SH-SY5Y (cell line): ENCODE results near the gene WWP2.

Source experiments
- GATA2 ChIP-seq: IDR thresholded peaks from 2 replicates; pipeline ENCODE4 v1.6.1; 2011; ENCODE audit warnings: mild to moderate bottlenecking, low read depth, low read length
- GATA3 ChIP-seq: IDR thresholded peaks from 2 replicates; pipeline ENCODE4 v1.6.1; 2011; ENCODE audit warnings: low read depth, mild to moderate bottlenecking, low read length, moderate library complexity

WWP2 gene

DNA sequence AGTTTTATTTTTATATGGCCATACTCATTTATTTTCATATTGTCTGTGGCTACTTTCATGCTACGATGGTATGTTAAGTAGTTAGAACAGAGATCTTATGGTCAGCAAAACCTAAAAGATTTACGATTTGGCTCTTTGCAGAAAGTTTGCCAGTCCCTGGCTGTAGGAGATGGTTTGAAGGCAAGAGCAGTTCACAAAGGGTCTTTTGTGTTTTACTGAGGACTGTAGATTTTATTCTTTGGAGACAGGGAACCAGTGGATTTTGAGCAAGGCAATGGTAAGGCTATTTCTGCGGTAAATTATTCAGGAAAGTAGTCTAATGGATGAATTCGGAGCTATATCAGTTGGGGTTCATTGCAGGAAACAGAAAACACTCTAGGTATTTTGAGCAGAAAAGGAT, 90.7 kb downstream of the WWP2 start:
- TF ChIP-seq GATA3 (no peak), GATA2 (no peak)

DNA sequence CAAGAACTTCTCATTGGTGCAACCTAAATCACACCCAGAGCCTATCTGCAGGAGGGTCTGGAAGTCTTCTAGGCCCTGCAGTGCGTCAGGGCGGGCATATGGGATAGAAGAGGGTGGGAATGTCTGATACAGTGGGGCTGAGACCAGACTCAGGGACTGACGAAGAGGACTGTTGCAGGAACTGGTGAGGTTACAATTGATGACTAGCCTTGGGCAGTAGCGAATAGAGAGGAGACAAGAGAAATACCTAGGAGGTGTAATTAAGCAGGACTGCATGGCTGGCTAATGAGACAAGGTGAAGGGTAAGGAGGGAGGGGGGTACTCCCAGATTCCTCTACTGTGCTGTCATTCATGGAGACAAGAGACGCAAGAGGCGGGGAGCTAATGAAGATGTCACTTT, 91.3 kb downstream of the WWP2 start:
- no peak for TF ChIP-seq GATA3
- no peak for TF ChIP-seq GATA2

- TF ChIP-seq GATA3 (no peak), GATA2 (no peak)
Observed at GRCh38 chr16:69855592-69855991, 93.5 kb downstream of the WWP2 start.

DNA sequence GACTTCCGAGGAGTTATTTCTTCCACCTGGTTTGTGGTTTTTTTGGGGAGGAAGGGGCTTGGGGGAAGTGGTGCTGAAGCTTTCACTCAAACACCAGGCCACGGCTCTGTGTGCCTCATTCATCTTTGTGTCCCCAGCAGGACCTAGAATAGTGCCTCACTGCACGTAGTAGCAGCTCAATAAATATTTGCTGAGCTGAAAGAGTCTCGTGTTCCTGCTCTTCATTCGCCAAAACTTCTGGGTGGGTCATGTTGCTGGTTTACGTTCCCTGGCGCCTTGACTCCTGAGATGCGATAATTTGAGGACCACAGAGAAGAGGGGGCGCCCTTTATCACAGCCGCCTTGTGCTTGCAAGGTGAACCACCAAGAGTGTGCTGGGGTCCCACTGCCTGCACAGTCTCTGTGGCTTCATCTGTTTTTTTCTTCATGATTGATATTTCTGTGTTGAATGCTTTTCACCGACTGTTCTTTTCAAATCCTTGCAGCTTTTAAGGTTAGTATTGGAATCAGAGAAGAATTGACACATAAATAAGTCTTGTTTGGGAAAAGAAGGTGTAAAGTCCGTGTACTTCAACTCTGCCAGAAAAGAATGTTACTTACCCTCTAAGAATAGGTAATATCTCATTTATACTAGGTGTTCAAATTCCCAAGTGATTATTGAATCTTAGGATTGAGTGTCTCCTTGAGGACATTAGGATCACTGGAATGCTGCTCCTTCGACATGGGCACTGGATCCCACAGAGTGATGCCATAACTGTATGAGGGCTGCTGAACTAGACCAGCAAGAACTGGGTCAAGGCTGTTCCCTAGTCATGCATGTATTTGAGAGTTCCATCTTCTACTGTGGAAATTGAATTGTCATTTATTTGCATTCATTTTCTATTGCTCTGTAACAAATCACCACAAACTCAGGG, 96.3 kb downstream of the WWP2 start:
- TF ChIP-seq GATA2 = no peak
- TF ChIP-seq GATA3 = no peak

- TF ChIP-seq GATA3 (no peak), GATA2 (no peak)
Observed at GRCh38 chr16:69859105-69859989, 97.2 kb downstream of the WWP2 start.

DNA sequence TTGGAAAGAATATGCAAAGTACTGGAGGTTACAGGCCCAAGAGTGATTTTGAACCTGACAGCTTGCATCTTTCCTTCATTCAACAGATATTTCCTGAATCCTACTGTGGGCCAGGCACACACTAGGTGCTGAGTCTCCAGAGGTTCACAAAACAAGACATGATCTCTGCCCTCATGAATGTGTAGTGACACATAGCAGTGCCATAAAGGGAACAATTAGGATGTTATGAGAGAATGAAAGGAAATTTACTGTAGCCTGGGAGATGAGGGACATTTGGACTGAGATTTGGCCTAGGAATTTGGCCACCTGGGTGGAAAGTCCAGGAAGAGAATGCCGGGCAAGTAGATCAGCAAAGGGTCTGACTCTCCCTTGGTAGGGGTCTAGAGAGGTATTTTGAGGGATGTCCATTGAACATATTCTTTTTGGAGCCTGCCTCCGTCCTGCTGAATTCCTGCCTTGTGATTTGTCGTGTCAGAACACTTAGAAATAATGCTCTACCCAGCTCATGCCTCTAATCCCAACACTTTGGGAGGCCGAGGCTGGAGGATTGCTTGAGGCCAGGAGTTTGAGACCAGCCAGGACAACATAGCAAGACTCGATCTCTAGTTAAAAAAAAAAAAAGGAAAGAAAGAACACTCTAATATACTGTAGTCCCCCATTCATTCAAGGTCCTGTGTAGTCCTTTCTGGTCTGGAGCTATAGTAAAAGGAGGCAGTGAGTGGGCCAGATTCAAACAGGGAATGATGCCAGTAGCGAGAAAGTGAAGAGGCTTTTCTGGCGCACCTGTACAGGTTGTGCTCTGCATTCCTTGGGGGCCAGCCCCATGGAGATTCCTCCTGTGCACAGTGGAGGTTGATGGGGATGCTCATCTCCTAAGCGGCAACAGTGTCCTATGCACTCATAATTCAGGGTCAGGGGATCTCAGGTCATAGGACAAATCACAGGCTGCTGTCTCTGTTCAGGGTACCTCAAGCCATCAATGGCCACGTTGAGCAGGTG, 98.4 kb downstream of the WWP2 start:
- no peak for TF ChIP-seq GATA3
- no peak for TF ChIP-seq GATA2

DNA sequence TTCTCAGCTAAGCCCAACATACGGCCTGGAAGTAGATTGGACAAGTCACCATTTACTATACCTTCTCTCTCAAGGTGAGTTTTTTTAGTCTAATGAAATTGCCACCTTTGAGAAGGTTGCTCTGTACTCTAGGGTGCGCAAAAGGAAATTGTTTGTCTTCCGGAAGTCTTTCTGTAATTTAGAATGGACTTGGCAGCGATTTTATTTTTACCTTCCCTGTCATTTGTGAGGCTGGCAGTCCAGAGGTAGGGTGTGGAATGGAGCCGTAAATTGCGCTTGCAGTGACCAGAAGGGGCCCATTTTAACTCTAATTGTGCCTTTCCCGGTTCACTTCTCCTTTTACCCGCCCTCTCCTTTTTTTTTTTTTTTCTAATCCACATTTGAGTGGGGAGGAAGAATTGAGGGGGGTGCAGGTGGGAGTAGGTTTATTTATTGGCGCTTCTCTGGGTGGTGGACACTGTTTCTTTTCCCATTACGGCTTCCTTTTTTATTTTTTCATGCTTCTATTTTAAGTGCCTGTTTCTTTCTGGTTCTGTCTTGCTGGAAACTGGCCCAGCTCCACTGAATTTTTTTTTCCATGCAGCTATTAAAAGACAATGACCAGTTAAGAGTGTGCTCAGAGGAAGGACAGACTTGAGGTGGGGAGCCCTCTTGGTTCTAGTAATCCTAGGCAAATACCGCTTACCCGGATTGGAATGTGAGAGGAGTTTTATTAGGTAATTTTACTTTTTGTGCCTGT, 99.3 kb downstream of the WWP2 start:
- TF ChIP-seq GATA2 (no peak), GATA3 (no peak)

GRCh38 chr16:69863401-69864281, 101.5 kb downstream of the WWP2 start:
- TF ChIP-seq GATA3 = no peak
- no peak for TF ChIP-seq GATA2

DNA sequence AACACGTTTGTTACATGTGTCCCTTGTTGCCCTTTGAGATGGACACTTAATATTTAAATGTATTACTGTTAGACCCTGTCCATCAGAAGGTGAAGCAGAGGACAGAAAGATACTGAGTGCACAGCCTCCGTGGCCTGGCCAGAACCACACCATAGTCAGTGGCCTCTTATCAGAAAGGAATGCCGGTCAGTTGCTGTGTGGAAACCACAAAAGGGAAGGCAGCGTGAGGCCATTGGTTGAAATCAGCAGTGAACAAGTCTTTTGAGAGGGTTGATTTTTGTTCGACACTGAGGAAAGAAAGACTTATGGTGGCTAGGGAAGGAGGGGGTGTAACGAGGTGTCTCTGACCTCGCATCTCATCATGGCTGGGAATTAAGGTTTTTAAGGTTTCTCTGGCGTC, 103.6 kb downstream of the WWP2 start:
- no peak for TF ChIP-seq GATA2
- no peak for TF ChIP-seq GATA3

GRCh38 chr16:69867784-69868560, 105.8 kb downstream of the WWP2 start:
- TF ChIP-seq GATA3 = no peak
- no peak for TF ChIP-seq GATA2

DNA sequence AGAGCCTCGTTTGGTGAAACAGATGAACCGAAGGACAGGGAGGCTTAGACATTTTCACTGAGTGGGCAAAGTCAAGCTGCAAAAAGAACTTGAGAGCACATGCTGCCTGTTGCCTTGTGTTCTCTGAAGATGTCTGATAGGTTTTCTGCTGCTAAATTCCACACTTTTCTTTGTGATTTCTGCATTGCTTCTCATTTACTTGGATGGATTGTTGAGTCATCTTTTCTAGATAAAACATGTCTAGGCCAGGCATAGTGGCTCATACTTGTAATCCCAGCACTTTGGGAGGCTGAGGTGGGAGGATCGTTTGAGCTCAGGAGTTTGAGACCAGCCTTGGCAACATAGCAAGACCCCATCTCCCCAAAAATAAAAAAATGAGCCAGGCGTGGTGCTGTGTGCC, 108.6 kb downstream of the WWP2 start:
- TF ChIP-seq GATA2 (no peak), GATA3 (no peak)

GRCh38 chr16:69871708-69872107, 109.6 kb downstream of the WWP2 start:
- TF ChIP-seq GATA3 (no peak), GATA2 (no peak)
